Stimulated activated CD8-positive, alpha-beta memory T cell treated with anti-CD3 and anti-CD28 coated beads, Interleukin-7, amount 100 ng/mL, for 24 hours (primary cell): Measurements from ENCODE around the gene MAP2.

ENCODE experiments used
- DNase-seq: peaks from one replicate; pipeline ENCODE4 v3.0.0-alpha.2; 2020; ENCODE audit warnings: low read depth

Gene MAP2

GRCh38 chr2:209661286-209661894 lies 237.5 kb downstream of the MAP2 start:
- DNase-seq: no peak

GRCh38 chr2:209662021-209662420 lies 238.2 kb downstream of the MAP2 start:
- DNase-seq: no peak

- DNase-seq: no peak
Observed at GRCh38 chr2:209663139-209663538, 239.3 kb downstream of the MAP2 start.

GRCh38 chr2:209663656-209664055 lies 239.8 kb downstream of the MAP2 start:
- no peak for DNase-seq

GRCh38 chr2:209666296-209666695 lies 242.4 kb downstream of the MAP2 start:
- no peak for DNase-seq

- no peak for DNase-seq
Observed at GRCh38 chr2:209671020-209671680, 247.3 kb downstream of the MAP2 start.

- DNase-seq: no peak
Observed at GRCh38 chr2:209673811-209674210, 250.0 kb downstream of the MAP2 start.

- DNase-seq: no peak
Observed at GRCh38 chr2:209680596-209680995, 256.7 kb downstream of the MAP2 start.

- DNase-seq: no peak
Observed at GRCh38 chr2:209681201-209681735, 257.4 kb downstream of the MAP2 start.

- DNase-seq: no peak
Observed at GRCh38 chr2:209682646-209683045, 258.8 kb downstream of the MAP2 start.

- DNase-seq: no peak
Observed at GRCh38 chr2:209685340-209685739, 261.5 kb downstream of the MAP2 start.

- no peak for DNase-seq
Observed at GRCh38 chr2:209685963-209686362, 262.1 kb downstream of the MAP2 start.

GRCh38 chr2:209686448-209686847 lies 262.6 kb downstream of the MAP2 start:
- no peak for DNase-seq

- DNase-seq: no peak
Observed at GRCh38 chr2:209687323-209687969, 263.6 kb downstream of the MAP2 start.

GRCh38 chr2:209688385-209688784 lies 264.5 kb downstream of the MAP2 start:
- DNase-seq: no peak

- DNase-seq: no peak
Observed at GRCh38 chr2:209690029-209690754, 266.3 kb downstream of the MAP2 start.

- DNase-seq: no peak
Observed at GRCh38 chr2:209694748-209695147, 270.9 kb downstream of the MAP2 start.

GRCh38 chr2:209696836-209697711 lies 273.2 kb downstream of the MAP2 start:
- no peak for DNase-seq

GRCh38 chr2:209702775-209703174 lies 278.9 kb downstream of the MAP2 start:
- DNase-seq: no peak

GRCh38 chr2:209713219-209713618 lies 289.4 kb downstream of the MAP2 start:
- DNase-seq: no peak

GRCh38 chr2:209719034-209719433 lies 295.2 kb downstream of the MAP2 start:
- DNase-seq: no peak

- no peak for DNase-seq
Observed at GRCh38 chr2:209721497-209721896, 297.6 kb downstream of the MAP2 start.
